GM10266 (cell line): ENCODE results near the gene C4BPB.

ENCODE experiments used
- DNase-seq: peaks from one replicate; pipeline ENCODE4 v3.0.0; 2012; ENCODE audit errors: extremely low spot score
- CTCF ChIP-seq: IDR thresholded peaks from 2 replicates; pipeline ENCODE4 v1.5.1; 2012; ENCODE audit warnings: mild to moderate bottlenecking, low read depth; ENCODE audit not compliant: control insufficient read depth, insufficient read depth; ENCODE audit errors: missing control alignments

C4BPB gene

GRCh38 chr1:207062058-207062457 is 26.6 kb upstream of the C4BPB start:
- TF ChIP-seq CTCF = no peak
- no peak for DNase-seq

GRCh38 chr1:207063014-207063413 is 25.6 kb upstream of the C4BPB start:
- no peak for DNase-seq
- TF ChIP-seq CTCF = no peak

- no peak for TF ChIP-seq CTCF
- DNase-seq = no peak
Observed at GRCh38 chr1:207064561-207064960, 24.1 kb upstream of the C4BPB start.

- no peak for TF ChIP-seq CTCF
- no peak for DNase-seq
Observed at GRCh38 chr1:207067185-207067584, 21.5 kb upstream of the C4BPB start.

GRCh38 chr1:207067665-207068064 is 21.0 kb upstream of the C4BPB start:
- DNase-seq = no peak

GRCh38 chr1:207069061-207069460 is 19.6 kb upstream of the C4BPB start:
- DNase-seq = no peak
- no peak for TF ChIP-seq CTCF

More at GRCh38 chr1:207067665-207068064, 21.0 kb upstream of the C4BPB start:
- TF ChIP-seq CTCF = no peak

- DNase-seq = no peak
- no peak for TF ChIP-seq CTCF
Observed at GRCh38 chr1:207069858-207070506, 18.7 kb upstream of the C4BPB start.
